ENCODE results near the gene PTGIS.

- TF ChIP-seq CTCF (conservative IDR thresholded peaks at IDR 0.05; ENCODE audit: low read length) = peak; percentile 97
- TF ChIP-seq EZH2phosphoT487 (IDR thresholded peaks at IDR 0.05; ENCODE audit: borderline replicate concordance, low read depth, low read length) = no peak
Measured at GRCh38 chr20:49608752-49609670, 41.1 kb upstream of the PTGIS start.
